HCT116 (cell line): Measurements from ENCODE around the gene AFAP1L2.

Experiments
- CEBPB ChIP-seq: IDR thresholded peaks from 2 replicates; pipeline ENCODE4 v1.6.1; 2012; ENCODE audit warnings: low read depth
- CTCF ChIP-seq, 3 experiments: fragments of 200-600 bp in 1 of 3; sonication (generic) in 1 of 3; IDR thresholded peaks in 2 of 3; conservative IDR thresholded peaks in 1 of 3; 2 replicates each; pipeline ENCODE4 v1.5.1; 2012 to 2017; ENCODE audit warnings: low read depth in 2 of 3, low read length in 2 of 3, antibody characterized with exemption in 1 of 3, borderline replicate concordance in 1 of 3, control low read depth in 1 of 3, mild to moderate bottlenecking in 1 of 3, mixed read lengths in 1 of 3, mixed run types in 1 of 3, moderate library complexity in 1 of 3; ENCODE audit not compliant: insufficient read depth in 1 of 3
- EZH2 ChIP-seq: fragments of 200-600 bp; sonication (generic); IDR thresholded peaks from 2 replicates; pipeline ENCODE4 v1.6.1; 2017; ENCODE audit warnings: antibody characterized with exemption, mixed run types
- MAX ChIP-seq: IDR thresholded peaks from 2 replicates; pipeline ENCODE4 v1.6.1; 2012
- RAD21 ChIP-seq: IDR thresholded peaks from 2 replicates; pipeline ENCODE4 v1.6.1; 2012; ENCODE audit warnings: low read depth, mild to moderate bottlenecking
- SIN3A ChIP-seq: IDR thresholded peaks from 2 replicates; pipeline ENCODE4 v1.6.1; 2012; ENCODE audit warnings: low read depth
- SRF ChIP-seq: IDR thresholded peaks from 2 replicates; pipeline ENCODE4 v1.6.1; 2012; ENCODE audit warnings: low read depth

- TF ChIP-seq RAD21 (no peak), EZH2 (no peak), CTCF (IDR thresholded peaks at IDR 0.05 in 2 of 3, conservative IDR thresholded peaks at IDR 0.05 in 1 of 3; ENCODE audit: borderline replicate concordance in 1 of 3, insufficient read depth in 1 of 3, low read depth in 2 of 3, low read length in 2 of 3) (peak in 2 of 3 experiments; percentile 24 to 35; a peak in 4 of 6 replicates), MAX (no peak), CEBPB (no peak), SIN3A (no peak), SRF (no peak)
These were observed 51.5 kb downstream of the AFAP1L2 start for GRCh38 chr10:114352653-114353298.
